Stimulated activated CD8-positive, alpha-beta memory T cell treated with anti-CD3 and anti-CD28 coated beads, Interleukin-15, amount 100 ng/mL, for 24 hours (primary cell): ENCODE data around the gene TMEM169.

Experiments used
- DNase-seq: peaks from one replicate; pipeline ENCODE4 v3.0.0-alpha.2; 2020; ENCODE audit warnings: low read depth

The TMEM169 gene, protein sequence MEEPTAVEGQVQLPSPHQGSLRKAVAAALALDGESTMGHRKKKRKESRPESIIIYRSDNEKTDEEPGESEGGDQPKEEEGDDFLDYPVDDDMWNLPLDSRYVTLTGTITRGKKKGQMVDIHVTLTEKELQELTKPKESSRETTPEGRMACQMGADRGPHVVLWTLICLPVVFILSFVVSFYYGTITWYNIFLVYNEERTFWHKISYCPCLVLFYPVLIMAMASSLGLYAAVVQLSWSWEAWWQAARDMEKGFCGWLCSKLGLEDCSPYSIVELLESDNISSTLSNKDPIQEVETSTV

DNA sequence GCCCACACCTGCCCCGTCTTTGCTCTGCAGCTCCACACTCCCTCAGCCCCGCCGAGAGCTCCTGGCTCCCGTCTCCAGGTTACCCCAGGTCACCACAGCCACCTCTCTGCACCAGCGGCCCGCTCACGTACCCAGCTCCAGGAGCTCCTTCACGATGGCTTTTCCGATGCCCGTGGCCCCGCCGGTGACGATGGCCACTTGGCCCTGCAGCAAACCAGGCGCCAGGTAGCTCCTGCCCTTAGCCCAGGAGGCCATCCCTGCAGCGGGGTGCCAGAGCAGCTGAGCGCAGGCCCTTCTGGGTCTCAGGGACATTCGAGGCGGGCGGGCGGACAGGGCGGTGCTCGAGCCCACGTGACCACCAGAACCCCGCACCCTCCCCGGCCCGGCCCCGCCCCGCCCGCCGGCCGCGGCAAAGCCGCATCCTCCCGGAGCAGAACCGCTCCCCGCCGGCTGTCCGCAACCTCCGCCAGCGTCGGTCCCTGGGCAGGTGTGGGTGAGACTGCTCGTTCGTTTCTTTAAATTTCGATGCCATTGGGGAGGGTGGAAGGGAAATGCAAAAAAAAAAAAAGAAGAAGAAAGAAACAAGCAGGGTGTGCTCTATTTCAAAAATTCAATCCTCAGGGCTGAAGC is at the start of gene TMEM169, which contains the start of gene PECR:
Gene TMEM169, plus strand, starts transcription at position 433 of the 630 bp plus-strand sequence. CDS start 14,045 bp downstream, outside the sequence.
Gene PECR, minus strand, starts transcription at position 323 of the 630 bp plus-strand sequence. Its CDS starts 68 bp downstream, at position 255.
- peak; percentile 57 for DNase-seq

DNA sequence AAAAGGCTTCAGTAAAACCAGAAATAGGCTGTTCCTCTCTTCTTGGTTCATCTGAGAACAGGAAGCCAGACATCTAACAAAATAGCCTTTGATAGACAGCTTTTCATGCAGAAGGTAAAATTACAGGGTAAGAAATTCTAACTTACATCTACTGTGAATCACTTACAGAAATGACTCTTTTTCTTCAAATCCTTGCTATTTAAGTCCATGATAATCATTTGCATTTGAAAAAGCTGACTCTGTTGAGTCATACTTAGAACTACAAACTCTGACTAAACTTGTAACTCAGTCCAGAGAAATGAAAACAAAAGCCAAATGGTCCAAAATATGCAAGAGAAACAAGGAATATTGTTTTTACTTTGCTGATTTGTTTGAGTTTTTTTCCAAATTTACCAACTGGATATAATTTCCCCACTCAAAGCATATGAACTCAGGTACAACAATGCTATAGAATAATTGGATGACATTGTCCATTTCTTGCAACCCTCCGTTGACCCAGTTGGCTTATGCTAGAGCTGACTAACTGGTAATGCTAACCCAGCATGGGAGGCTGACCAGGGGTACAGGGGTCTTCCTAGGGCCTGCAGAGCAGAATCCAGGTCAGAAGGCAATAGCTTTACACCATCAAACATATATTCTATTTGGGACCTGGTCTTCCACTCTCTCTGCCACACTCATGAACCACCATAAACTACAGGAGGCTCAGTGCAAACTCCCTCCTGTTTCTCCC is 49.6 kb upstream of the TMEM169 start:
- DNase-seq, result no peak

DNA sequence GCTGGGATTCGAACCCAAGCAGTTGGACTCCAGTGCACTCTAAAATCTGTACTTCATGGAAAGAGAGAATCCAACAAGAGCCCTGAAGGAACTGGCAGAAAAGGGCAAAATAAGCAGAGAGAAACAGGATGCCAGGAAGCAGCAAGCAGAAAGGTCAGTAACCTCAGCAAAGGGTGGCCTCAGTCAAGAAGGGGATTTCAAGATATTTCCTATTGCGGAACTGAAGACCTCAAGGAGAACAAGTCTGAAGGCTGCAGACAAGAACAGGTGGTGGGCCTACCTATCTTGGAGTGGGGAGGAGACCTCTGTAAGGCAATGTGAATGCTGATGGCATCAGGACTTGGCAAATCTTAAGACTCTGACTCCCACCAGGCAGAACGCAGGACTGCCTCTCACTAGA is 48.3 kb upstream of the TMEM169 start:
- DNase-seq, result no peak

DNA sequence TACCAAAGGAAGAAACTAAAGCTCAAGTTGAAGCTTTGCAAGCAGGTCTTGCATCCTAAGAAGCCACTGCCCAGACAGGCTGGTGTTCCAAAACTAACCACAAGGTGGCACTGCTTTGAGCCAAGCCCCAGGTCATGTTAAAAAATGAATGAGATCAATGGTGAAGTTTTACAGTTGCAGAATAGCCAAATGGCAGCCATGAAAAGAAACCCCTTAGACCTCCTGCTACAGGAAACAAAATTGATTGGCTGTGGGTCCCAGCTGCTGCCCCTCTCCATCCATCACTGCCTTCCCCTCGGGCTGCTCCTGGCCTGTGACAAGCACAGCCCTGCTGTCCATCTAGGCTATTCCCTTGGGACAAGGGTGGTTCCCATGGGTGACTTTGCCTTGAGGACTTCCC is 47.7 kb upstream of the TMEM169 start:
- peak; percentile 61 for DNase-seq

DNA sequence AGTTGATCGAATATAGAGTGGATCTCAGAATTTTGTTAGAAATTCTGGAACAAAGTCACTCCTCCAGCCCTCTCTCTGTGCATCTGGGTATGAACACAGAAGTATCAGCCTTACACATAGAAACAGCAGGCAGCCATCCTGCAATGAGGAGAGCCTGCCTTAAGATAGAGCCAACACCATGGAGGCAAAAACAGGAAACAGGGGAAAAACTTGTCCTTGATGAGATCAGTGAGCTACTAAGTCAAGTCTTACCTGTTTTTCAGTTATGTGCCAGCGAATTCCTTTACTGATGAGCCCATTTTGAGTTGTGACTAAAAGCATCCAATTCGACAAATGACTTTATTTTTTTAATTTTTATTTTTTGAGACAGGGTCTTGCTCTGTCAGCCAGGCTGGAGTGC is 41.8 kb upstream of the TMEM169 start:
- no peak for DNase-seq

DNA sequence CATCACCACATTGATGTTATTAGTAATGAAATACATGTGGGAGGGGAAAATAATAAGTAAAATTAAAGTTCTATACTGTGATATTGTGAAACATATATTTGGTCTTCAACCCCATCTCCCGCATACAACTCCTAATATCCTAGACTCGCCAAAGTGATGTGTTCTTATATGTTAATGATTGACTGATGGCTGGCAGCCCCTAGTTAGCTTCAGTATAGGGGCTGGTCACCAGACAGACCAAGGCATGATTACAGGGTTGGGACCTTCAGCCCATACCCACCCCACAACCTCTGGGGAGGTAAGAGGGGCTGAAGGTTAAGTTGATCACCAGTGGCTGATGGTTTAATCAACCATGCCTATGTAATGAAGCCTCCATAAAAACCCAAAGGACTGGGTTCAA is 40.3 kb upstream of the TMEM169 start:
- DNase-seq, result no peak

DNA sequence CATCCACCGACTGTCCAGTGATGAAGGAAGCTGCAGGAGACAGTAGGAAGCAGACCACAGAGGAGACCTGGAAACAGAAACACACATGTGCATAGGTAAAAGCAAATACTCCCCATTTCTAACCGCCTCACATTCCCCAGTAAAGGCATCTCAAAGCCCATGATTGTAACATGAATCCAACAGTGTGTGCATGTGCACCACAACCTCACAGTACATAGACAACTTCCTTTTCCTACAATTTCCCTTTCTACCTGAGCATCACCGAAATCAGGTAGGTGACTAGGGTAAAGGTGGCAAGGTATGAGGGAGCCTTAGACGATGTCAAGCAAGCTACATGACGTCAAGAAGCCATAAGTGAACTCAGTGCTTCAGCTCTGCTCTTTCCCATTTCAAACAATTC is 37.8 kb upstream of the TMEM169 start:
- DNase-seq, result no peak

DNA sequence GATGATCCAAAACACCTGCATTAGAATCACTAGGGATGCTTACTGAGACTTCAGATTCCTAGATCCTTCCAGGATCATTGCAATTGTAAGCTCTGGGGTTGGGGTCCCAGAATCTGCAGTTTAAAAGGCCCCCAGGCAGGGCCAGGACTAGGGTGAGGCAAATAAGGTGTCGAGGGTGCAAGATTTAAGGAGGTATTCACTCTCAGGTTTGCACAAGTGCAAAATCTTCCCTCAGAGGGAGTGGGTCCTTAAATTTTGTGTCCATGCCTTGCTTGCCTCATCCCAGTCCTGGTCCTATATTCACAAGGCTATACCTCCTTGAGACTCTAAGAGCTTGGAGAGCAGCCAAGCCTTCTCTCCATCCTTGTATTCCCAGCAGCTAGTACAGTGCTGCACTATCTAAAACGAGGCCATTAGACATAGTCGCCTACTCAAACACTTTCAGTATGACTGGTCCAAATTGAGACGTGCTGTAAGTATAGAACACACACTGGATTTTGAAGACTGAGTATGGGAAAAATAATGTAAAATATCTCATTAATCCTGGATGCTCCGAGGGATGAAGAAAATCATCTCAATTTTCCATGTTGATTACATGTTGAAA is 36.7 kb upstream of the TMEM169 start:
- DNase-seq, result no peak

DNA sequence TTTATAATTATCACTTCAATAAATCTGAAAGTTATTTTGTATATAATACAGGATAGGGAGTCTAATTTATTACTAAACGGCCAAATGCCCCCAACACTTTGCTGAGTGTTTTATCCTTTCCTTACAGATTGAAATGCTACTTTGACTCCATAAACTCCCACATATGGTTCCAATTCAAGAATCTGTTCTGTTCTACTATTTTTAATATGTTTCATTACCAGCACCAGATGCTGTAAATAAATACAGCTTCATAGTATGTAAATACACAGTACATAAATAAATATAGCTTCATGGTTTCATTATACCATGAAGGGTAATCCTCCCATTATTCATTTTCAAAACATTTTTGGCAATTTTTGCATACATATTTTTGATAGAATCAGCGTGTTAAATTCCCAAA is 34.3 kb upstream of the TMEM169 start:
- DNase-seq, result no peak

DNA sequence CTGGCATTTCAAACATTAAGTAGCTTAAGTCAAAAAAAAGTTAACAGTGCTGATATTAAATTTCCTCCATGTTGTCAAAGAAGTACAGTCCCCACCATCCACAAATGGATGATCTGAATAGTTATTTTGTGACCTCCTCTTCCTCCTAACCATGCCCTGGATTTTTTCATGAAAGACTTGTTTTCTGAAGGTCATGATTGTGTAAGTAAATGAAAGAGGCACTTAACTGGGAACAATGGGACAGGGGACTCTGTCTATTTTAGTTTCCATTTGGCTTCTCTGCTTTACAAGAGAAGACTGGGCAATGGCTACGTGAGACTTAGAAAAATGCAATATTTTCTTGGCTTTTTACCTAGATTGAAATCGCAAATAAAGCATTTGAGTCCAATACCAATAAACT is 32.3 kb upstream of the TMEM169 start:
- DNase-seq, result no peak

DNA sequence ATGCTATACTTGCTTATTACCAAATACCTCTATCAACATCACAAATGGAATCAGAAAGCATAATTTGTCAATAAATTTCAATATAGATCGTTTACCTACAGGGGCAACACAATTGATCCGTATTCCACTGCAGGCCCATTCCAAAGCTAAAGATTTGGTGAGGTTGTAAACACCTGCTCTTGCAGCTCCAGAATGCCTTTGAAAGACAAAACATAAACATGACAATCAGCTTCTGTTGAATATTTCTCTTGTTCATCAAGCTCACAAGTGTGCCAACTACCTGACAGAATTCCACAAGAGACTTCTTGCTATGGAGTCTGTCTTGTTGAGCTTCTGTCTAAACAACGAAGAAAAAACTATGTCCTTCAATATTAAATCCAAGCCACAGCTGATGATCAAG is 30.4 kb upstream of the TMEM169 start:
- DNase-seq, result no peak

DNA sequence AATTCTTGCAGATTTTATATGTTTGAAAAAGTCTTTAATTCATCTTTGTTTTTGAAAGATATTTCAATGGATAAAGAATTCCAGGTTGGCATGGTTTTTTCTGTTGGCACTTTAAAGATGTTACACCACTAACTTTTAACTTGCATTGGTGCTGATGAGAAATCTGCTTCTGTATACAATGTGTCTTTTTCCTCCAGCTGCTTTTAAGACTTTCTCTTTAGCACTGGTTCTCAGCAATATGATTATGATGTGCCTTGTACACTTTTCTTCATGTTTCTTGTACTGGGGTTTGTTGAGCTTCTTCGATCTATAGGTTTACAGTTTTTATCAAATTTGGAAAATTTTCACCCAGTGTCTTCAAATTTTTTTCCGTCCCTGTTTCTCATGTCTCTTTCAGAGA is 29.3 kb upstream of the TMEM169 start:
- DNase-seq, result no peak

DNA sequence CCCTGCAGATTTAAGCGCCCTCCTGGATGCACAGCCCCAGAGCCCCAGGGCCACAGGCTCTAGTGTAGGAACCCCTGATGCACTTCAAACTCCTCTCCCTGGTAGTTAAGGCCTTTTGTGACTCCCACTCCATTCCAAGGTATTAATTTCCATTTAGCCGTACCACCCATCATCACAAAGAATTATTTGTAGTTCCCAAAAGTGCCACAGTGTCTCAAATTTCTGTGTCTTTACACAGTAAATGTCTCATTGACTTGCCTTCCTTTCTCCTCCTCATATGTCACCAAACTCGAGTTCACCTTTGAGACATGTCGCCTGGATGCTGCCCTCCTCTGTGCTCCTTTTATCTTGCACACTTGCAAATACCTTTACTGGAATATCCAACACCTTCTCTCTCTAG is 26.0 kb upstream of the TMEM169 start:
- DNase-seq, result no peak

DNA sequence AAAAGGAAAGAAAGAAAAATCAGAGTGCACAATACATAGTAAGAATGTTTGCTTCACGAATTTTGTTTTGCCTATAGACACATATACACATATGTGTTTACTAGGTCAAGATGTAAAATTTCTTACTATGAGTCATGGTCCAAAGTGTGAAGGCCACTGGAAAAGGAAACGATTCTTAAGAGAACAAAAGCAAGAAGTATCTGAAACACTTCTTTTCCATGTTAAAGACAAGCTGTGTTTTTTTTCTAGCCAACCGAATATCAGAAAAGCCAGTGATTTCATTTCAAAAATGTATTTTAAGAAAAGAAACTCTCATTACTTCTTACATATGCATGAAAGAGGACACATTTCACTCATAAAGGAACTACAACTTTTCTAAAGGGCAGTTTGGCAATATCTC is 25.0 kb upstream of the TMEM169 start:
- DNase-seq, result no peak

DNA sequence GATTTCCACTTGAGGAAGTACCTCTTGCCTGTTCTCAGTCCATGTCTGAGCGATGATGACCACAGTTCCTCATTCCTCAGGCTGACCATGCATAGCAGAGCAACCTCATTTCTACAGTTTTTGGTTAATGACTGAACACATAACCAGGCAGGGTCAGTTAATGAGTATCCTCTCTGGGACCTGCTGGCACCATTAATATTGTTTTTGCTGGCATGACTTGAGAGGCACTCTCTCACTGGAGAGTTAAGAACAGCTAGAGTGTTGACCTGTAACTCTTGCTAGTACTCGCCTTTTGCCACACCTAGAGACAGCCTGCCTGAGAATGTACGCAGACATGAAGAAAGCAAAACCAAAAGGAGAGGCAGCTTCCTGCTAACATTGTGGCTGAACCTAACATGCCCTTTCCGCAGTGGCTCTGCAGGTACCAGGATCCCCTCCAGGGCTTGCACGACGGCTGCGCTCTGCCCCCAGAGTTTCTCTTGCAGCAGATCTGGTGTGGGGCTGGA is 24.0 kb upstream of the TMEM169 start:
- no peak for DNase-seq

DNA sequence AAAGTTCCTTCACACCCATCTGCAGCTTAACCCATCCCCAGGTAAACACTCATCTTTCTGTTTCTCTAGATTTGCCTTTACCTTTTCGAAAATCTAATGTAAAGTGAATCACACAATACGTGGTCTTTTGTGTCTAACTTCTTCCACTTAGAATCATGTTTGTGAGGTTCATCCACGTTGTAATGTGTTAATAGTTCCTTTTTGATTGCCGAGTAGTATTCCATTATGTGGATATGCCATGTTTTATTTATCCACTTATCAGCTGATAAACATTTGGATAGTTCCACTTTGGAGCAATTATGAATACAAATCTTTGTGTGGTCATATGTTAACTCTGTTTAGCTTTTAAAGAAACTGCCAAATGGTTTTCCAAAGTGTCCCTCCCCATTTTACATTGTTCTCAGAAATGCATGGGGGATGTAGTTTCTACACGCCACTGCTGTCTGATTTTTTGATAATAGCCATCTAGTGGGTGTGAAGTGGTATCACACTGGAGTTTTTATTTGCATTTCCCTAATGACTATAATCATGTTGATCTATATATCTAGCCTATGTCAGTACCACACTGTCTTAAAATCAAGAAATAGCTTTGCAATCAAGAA is 22.4 kb upstream of the TMEM169 start:
- DNase-seq, result no peak

DNA sequence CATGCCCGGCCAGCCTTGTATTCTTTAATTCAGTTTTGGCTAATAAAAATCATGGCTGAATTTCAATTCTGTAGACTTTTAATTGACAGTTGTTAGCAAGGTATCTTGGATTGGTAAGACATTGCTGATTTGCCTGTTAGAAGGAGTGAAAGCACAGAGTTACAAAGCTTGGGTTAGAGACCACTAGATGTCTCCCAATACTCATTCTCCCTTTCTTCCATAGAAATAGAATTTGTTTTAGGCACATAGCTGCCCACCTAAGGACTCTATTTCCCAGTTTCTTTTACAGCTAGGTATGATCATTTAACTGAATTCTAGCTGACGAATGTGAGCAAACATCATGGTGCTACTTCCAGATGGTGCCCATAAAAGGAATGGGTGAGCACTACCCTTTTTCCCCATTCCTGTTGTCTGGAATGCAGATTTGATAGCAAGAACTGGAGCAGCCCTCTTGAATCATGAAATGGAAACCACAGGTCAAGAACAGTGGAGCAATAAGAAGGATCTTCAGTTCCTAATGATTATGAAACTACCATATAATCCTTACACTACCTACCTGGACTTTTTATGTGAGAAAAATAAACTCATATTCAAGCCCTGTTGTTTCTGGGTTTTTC is 17.6 kb upstream of the TMEM169 start:
- no peak for DNase-seq

DNA sequence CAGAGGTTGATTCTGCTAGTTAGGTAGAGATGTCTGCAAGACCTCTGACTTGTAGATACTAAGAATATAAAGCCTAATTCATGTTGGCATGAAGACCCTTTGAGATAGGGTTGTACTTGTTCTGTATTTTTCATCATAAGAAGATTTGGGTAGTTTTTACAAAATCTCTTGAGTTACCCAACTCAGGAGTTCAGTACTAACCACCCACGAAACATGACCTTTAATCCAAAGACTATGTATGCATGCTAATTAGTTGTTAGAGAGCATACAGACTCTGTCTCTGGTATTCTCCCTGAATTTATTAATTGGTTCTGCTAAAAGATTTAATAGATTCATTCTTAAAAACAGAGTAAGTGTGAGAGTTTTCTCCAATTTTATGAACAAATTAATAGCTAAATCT is 17.1 kb upstream of the TMEM169 start:
- DNase-seq, result no peak

DNA sequence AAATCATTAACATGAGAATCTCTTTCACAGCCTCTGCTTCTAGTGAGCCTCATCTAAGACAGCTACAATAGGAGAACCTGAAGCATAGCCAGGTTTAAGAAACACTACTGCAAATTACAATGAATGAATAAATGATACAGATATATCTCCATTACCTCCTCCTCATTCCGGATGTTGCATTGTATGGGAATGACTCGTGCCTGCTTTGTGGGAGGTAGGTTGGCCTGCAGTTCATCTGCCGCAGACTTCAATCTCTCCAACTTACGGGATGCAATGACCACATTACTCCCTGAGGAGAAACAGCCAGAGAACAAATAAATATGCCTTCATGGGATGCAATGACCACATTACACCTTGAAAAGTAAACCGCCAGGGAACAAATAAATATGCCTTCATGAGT is 15.5 kb upstream of the TMEM169 start:
- no peak for DNase-seq

DNA sequence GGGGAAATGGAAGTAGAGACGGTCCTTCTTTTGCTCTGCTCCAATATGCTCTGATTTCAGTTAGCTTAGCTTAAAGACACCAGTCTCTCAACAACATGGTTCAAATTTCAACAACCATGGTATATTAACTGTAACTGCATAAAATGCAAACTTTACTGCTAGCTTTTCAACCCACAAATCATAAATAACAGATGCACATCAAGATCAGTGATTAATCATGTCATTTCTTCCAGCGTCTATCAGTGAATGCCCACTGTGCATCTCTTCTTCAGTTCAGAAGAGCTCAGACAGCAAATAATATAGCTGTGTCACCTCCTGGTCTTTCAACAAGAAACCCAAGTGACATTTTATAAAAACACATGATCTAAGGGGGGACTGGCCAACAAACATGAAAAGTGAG is 12.7 kb upstream of the TMEM169 start:
- no peak for DNase-seq

DNA sequence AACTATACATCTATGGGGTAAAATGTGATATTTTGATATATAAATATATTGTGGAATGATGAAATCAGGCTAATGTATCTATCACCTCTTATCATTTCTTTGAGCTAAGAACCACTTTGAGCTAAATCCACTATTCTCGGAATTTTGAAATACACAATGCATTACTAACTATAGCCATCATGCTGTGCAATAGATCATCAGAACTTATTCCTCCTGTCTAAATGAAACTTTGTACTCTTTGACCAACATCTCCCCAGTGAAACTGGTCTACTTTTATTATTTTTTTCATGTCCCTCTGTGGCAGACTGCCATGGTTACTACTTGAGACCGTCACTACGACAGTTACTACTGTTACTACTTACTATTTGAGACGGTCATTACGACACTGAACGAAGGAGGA is 11.5 kb upstream of the TMEM169 start:
- DNase-seq, result no peak
